Subcutaneous adipose tissue (tissue), 4 donors: ENCODE results near the gene GOLT1A. TPM values are rescaled to one million over a fixed set of nuclear protein-coding genes. Genes with fewer than 3 reads are reported as not detected.

Source experiments
- total RNA-seq, 4 donors: library from RNA; depleted of rRNA; stranded (reverse); fragments of >200 nt; gene quantifications; one replicate each; pipeline ENCODE4 v1.1.0, GENCODE V29; 2016
- TF ChIP-seq, protein P1 (sequence below): fragments of 450-650 bp; IDR thresholded peaks from one replicate; pipeline ENCODE4 v1.5.1; 2016; ENCODE audit warnings: low read depth, mild to moderate bottlenecking, control low read depth, antibody characterized with exemption, moderate library complexity

GOLT1A gene
- total RNA-seq, 4 donors from 2014 or later: not detected

- TF ChIP-seq, protein P1, sequence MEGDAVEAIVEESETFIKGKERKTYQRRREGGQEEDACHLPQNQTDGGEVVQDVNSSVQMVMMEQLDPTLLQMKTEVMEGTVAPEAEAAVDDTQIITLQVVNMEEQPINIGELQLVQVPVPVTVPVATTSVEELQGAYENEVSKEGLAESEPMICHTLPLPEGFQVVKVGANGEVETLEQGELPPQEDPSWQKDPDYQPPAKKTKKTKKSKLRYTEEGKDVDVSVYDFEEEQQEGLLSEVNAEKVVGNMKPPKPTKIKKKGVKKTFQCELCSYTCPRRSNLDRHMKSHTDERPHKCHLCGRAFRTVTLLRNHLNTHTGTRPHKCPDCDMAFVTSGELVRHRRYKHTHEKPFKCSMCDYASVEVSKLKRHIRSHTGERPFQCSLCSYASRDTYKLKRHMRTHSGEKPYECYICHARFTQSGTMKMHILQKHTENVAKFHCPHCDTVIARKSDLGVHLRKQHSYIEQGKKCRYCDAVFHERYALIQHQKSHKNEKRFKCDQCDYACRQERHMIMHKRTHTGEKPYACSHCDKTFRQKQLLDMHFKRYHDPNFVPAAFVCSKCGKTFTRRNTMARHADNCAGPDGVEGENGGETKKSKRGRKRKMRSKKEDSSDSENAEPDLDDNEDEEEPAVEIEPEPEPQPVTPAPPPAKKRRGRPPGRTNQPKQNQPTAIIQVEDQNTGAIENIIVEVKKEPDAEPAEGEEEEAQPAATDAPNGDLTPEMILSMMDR: no peak
Observed at GRCh38 chr1:204212715-204213114, 1.1 kb downstream of the GOLT1A start.

- TF ChIP-seq, protein P1: no peak
Observed at GRCh38 chr1:204211046-204211445, 2.7 kb downstream of the GOLT1A start.

GRCh38 chr1:204207136-204207616, 6.6 kb downstream of the GOLT1A start:
- TF ChIP-seq, protein P1: no peak

DNA sequence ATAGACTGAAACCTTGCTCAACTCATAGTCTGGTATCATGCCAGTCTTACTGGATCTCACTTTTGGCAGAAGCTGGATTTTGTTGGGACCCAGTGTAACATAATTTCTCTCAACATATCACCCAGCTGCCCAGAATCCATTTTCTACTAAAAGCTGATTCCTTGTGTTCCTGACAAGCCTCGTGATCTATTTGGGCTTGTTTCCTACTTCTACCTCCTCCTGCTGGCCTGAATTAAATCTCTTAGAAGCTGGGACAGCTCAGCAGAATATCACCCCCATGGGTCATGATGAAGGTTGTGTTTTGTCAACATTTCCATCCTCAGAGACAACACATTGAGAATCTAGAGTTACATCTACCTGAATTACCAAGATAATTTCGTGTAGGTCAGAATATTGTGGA, 7.7 kb downstream of the GOLT1A start:
- TF ChIP-seq, protein P1: no peak

DNA sequence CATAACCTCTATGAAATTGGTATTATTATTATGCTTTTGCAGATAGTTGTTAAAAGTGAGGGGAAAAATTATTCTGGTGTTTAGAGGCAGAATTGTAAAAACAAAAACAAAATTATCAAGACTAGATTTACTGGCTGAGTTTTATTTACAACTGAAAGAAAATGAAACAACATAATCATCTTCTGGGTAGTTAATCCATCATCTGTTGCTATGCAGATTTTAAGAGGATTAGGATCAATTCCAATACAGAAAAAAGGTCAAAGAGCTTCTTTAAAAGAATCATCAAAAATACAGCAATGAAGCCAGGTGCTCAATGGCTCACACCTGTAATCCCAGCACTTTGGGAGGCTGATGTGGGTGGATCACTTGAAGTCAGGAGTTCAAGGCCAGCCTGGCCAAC, 8.3 kb downstream of the GOLT1A start:
- TF ChIP-seq, protein P1: no peak

DNA sequence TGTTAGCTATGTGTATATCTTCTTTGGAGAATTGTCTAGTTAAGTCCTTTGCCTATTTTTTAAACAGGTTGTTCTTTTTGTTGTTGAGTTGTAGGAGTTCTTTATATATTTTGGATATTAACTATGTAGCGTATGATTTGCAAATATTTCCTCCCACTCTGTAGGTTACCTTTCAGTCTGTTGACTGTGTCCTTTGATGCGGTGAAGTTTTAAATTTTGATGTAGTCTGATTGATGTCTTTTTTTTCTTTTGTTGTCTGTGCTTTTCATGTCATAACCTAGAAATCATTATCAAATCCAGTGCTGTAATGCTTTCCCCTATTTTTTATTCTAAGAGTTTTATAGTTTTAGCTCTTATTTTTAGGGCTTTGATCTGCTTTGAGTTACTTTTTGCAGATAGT, 8.8 kb downstream of the GOLT1A start:
- TF ChIP-seq, protein P1: no peak

DNA sequence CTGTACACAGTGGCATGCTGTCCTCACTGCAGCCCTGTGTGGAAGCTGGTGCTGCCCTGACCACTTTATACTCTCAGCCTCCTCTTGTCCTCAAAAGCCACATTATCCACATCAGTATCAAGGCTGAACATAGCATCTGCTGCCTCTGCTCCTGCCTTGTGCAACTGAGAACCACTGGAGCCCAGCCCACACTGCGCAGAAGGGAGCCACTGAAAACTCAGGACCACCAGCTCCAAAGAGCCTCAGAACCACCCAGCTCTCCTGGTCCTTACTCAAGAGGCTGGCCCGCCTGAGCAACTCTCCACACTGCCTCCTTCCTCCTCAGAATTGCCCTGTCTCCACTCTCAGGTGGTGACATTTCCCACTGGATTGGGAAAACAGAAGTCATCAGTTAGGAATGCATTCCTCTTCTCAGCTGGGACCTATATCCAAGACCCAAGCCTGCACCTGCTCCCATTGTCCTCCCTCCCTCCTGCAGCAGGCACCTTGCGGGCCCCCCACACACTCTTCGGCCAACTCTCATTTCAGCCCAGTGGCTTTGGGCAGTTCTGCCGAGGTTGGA, 10.5 kb downstream of the GOLT1A start:
- TF ChIP-seq, protein P1: no peak
